Testis (tissue), 3 donors: ENCODE results near the gene PPARGC1A. TPM values are rescaled to one million over a fixed set of nuclear protein-coding genes. Genes with fewer than 3 reads are reported as not detected.

Experiments
- DNase-seq: peaks from one replicate; pipeline ENCODE4 v3.0.0-alpha.2; 2019
- H3K27ac ChIP-seq, 2 donors: fragments of 200-600 bp; sonication (generic); one replicate each; pipeline ENCODE4 v1.5.1; 2019
- H3K27me3 ChIP-seq: fragments of 200-600 bp; sonication (generic); one replicate; pipeline ENCODE4 v1.5.1; 2019
- H3K36me3 ChIP-seq: fragments of 200-600 bp; sonication (generic); one replicate; pipeline ENCODE4 v1.5.1; 2017; ENCODE audit warnings: low read depth; ENCODE audit errors: missing control alignments
- H3K4me1 ChIP-seq: fragments of 200-600 bp; sonication (generic); one replicate; pipeline ENCODE4 v1.5.1; 2019
- H3K4me3 ChIP-seq, 2 donors: fragments of 200-600 bp; sonication (generic); one replicate each; pipeline ENCODE4 v1.5.1; 2017 to 2019
- H3K9me3 ChIP-seq: fragments of 200-600 bp; sonication (generic); one replicate; pipeline ENCODE4 v1.5.1; 2017
- POLR2A ChIP-seq: fragments of 450-650 bp; IDR thresholded peaks from one replicate; pipeline ENCODE4 v1.6.1; 2017; ENCODE audit warnings: antibody characterized with exemption, mild to moderate bottlenecking, moderate library complexity
- WGBS, 2 donors: methylation state at CpG; one replicate each; pipeline ENCODE4 v1.1.5; 2018; 5-methylcytosine and 5-hydroxymethylcytosine counted together
- intact Hi-C: fragments of 100-400 bp; cut with DNase I; formaldehyde crosslinking; loops from one replicate; pipeline ENCODE4 v1.15.1; 2023; ENCODE audit warnings: low total_unique reads
- polyA plus RNA-seq: library from polyadenylated mRNA; stranded (reverse); fragments of 350-450 nt; fragmentation: Illumina TruSeq; extraction: RNeasy Lipid Tissue Mini Kit (QIAGEN cat#74804); gene quantifications from one replicate; pipeline ENCODE4 v1.2.3, GENCODE V29; 2014; ENCODE audit warnings: low read depth, low replicate concordance; ENCODE audit not compliant: insufficient read depth
- total RNA-seq, 2 donors: library from RNA; depleted of rRNA; stranded (reverse); fragments of >200 nt; gene quantifications; one replicate each; pipeline ENCODE4 v1.2.3, GENCODE V29; 2016
- TF ChIP-seq, protein P1 (sequence below), 3 experiments: fragments of 450-650 bp in 2 of 3; fragments of 200-600 bp in 1 of 3; sonication (generic) in 1 of 3; IDR thresholded peaks; one replicate each; pipeline ENCODE4 v1.5.1; 2016 to 2019; ENCODE audit warnings: antibody characterized with exemption in 3 of 3, mild to moderate bottlenecking in 2 of 3, moderate library complexity in 1 of 3

Gene PPARGC1A
- total and polyA plus RNA-seq, 3 donors from 2014 or later, result 15.4 to 33.4 (median 33.0) TPM

DNA sequence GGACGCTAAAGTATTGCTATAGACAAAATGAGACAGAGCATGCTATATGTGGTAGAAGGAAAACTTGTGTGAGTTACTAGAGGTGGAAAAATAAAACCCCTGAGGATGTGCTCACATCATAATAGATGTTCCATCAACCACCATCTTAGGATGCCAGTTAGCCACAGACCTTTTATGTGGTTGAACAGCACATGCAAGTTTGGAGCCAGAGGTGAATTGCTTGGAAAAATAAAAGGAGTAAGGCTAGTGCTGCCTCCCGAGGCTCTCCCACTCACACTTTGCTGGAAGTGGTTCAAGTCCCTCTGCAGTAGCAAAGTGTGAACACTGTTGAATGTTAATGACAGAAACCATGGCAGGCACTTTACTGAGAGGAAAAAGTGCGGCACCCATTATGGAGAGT is 39.4 kb upstream of the PPARGC1A start:
- no peaks in the 10 kb centered on the region for H3K36me3 ChIP-seq
- intact Hi-C loops, result no loop called here
- TF ChIP-seq, protein P1, sequence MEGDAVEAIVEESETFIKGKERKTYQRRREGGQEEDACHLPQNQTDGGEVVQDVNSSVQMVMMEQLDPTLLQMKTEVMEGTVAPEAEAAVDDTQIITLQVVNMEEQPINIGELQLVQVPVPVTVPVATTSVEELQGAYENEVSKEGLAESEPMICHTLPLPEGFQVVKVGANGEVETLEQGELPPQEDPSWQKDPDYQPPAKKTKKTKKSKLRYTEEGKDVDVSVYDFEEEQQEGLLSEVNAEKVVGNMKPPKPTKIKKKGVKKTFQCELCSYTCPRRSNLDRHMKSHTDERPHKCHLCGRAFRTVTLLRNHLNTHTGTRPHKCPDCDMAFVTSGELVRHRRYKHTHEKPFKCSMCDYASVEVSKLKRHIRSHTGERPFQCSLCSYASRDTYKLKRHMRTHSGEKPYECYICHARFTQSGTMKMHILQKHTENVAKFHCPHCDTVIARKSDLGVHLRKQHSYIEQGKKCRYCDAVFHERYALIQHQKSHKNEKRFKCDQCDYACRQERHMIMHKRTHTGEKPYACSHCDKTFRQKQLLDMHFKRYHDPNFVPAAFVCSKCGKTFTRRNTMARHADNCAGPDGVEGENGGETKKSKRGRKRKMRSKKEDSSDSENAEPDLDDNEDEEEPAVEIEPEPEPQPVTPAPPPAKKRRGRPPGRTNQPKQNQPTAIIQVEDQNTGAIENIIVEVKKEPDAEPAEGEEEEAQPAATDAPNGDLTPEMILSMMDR (IDR thresholded peaks at IDR 0.05), result no peak
- no peak for TF ChIP-seq POLR2A
- H3K27ac ChIP-seq, result no peak overlapping the region
- H3K4me1 ChIP-seq, result peaks cover 4% of the 10 kb centered on the region
- no peaks in the 10 kb centered on the region for H3K27me3 ChIP-seq
- H3K9me3 ChIP-seq, result no peaks in the 10 kb centered on the region
- WGBS, 2 donors, result 74 to 83% methylated on average over 3 of the region's 3 CpGs
- no peak overlapping the region for H3K4me3 ChIP-seq
- DNase-seq, result no peak

DNA sequence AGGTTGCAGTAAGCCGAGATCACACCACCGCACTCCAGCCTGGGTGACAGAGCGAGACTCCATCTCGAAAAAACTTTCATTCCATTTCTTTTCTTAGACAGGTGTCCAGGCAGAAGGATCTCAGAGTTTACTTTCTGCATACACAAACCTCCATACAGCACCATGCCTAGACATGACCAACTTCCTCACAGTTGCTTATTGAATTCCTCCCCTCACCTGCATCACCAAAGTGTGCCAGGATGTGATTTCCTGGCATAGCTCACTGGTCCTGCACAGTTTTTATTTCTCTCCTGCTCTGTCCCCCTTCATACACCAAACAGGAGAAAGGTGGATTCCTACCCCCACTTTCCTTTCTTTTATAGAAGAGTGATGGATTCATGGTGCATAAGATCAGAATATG is 34.7 kb upstream of the PPARGC1A start:
- Histone ChIP-seq H3K9me3 (no peaks in the 10 kb centered on the region), H3K27ac (no peak overlapping the region), H3K4me3 (no peak overlapping the region), H3K36me3 (no peaks in the 10 kb centered on the region), H3K27me3 (no peaks in the 10 kb centered on the region), H3K4me1 (no peaks in the 10 kb centered on the region)
- 91 to 97% methylated on average over 4 of the region's 4 CpGs for WGBS, 2 donors
- intact Hi-C loops, result no loop called here
- no peak for TF ChIP-seq POLR2A
- TF ChIP-seq, protein P1 (IDR thresholded peaks at IDR 0.05), result no peak
- no peak for DNase-seq

DNA sequence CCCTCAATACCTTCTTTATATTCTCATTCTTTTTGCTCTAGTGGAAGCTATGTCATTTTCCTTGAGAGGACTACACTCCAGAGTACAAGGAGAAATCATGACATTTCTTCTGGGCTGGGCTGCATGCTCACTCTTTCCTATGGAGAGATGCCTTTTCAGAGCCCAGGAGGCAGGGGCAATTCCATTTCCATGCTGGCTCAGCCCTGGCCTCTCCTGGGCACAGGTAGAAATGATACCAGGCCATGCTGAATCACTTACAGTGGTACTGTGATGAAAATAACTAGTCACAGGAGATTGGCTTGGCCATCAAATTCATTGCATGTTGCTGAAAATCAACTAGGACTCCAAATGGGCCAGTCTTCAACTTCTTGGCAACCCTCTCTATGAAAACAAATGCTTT is 34.0 kb upstream of the PPARGC1A start:
- Histone ChIP-seq H3K9me3 (no peaks in the 10 kb centered on the region), H3K4me3 (no peak overlapping the region), H3K27ac (no peak overlapping the region), H3K4me1 (no peaks in the 10 kb centered on the region), H3K27me3 (no peaks in the 10 kb centered on the region), H3K36me3 (no peaks in the 10 kb centered on the region)
- no peak for DNase-seq
- TF ChIP-seq POLR2A, result no peak
- TF ChIP-seq, protein P1 (IDR thresholded peaks at IDR 0.05), result no peak
- intact Hi-C loops, result no loop called here

DNA sequence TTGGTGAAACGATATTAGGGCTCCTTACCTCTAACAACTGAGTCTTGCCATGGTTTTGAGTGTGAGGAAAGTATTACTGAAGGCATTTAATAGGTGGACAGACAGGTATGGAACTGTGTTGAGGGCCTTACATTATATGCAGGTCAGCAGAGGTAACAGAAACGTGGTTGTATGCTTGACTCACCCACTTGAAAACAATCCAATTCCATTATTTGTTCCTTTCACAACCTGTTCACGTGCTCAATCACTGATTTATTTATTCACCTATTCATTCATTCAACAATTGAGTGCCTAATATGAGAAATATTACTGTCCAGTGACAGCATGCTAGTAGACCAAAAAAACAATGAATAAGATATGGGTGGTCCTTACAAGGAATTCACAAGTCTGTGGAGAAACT is 33.3 kb upstream of the PPARGC1A start:
- intact Hi-C loops, result no loop called here
- H3K27me3 ChIP-seq, result no peaks in the 10 kb centered on the region
- WGBS, 2 donors, result 68 to 71% methylated on average over 3 of the region's 3 CpGs
- no peaks in the 10 kb centered on the region for H3K4me1 ChIP-seq
- TF ChIP-seq, protein P1 (IDR thresholded peaks at IDR 0.05), result no peak
- no peak for TF ChIP-seq POLR2A
- no peaks in the 10 kb centered on the region for H3K36me3 ChIP-seq
- H3K4me3 ChIP-seq, result no peak overlapping the region
- H3K27ac ChIP-seq, result no peak overlapping the region
- no peaks in the 10 kb centered on the region for H3K9me3 ChIP-seq
- DNase-seq, result no peak

DNA sequence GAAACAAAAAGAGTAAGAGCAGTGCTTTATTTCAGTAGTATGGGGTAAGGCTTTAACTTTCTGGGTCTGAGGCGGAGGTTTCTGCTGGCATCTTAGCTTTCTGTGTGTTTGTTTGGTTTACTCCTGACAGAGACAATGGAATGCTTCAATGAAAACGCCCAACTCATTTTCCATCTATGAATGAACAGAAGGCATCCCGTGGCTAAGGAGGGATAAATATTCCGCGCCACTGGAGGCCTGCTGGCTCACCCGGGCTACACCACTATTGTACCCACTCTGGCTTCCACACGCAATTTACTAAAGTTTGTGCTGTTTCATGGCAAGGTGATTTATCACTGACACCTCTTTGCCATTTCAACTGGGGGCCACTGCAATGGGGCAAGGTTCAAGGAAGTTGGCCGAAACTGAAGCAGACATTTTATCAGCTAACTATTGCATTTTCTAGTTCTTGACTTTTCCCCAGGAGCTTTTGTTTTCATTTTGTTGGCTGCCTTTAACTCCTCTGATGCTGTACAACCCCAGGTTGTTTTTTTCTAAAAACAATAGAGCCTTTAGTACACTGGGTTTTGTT is 32.8 kb upstream of the PPARGC1A start:
- no peak overlapping the region for H3K27ac ChIP-seq
- intact Hi-C loops, result no loop called here
- no peak overlapping the region for H3K4me3 ChIP-seq
- TF ChIP-seq, protein P1 (IDR thresholded peaks at IDR 0.05), result no peak
- TF ChIP-seq POLR2A, result no peak
- no peaks in the 10 kb centered on the region for H3K9me3 ChIP-seq
- no peaks in the 10 kb centered on the region for H3K36me3 ChIP-seq
- 82 to 88% methylated on average over 8 of the region's 8 CpGs for WGBS, 2 donors
- H3K27me3 ChIP-seq, result no peaks in the 10 kb centered on the region
- no peak for DNase-seq
- H3K4me1 ChIP-seq, result no peaks in the 10 kb centered on the region
